Heart left ventricle (tissue), 16 donors: ENCODE measurements around the gene NPBWR2. TPM values are rescaled to one million over a fixed set of nuclear protein-coding genes. Genes with fewer than 3 reads are reported as not detected.

Experiments
- ATAC-seq, 4 donors: fragments of 200-7000 bp; cut with Tn5 transposase; one replicate each; pipeline ENCODE4 v1.9.1; 2020 to 2022; ENCODE audit warnings: moderate library complexity in 4 of 4, mild to moderate bottlenecking in 3 of 4, moderate number of reproducible peaks in 1 of 4
- DNase-seq, 5 donors: peaks; one replicate each; pipeline ENCODE4 v3.0.0-alpha.2; 2020
- H3K27ac ChIP-seq, 12 donors: fragments of 200-600 bp; sonication (generic) in 4 of 12; one replicate each; pipeline versions ENCODE4 v1.5.0 to v1.8.0; 2016 to 2022; ENCODE audit warnings: mild to moderate bottlenecking in 2 of 12
- H3K27me3 ChIP-seq, 9 donors: fragments of 200-600 bp; sonication (generic) in 2 of 9; one replicate each; pipeline versions ENCODE4 v1.5.1 to v1.8.0; 2016 to 2022; ENCODE audit warnings: mild to moderate bottlenecking in 3 of 9
- H3K36me3 ChIP-seq, 9 donors: fragments of 200-600 bp; sonication (generic) in 2 of 9; one replicate each; pipeline versions ENCODE4 v1.5.0 to v1.8.0; 2018 to 2022; ENCODE audit warnings: mild to moderate bottlenecking in 2 of 9
- H3K4me1 ChIP-seq, 12 donors: fragments of 200-600 bp; sonication (generic) in 4 of 12; one replicate each; pipeline versions ENCODE4 v1.5.0 to v1.8.0; 2016 to 2022; ENCODE audit warnings: mild to moderate bottlenecking in 3 of 12
- H3K4me3 ChIP-seq, 12 donors: fragments of 200-600 bp; sonication (generic) in 4 of 12; one replicate each; pipeline versions ENCODE4 v1.5.0 to v1.8.0; 2017 to 2022; ENCODE audit warnings: mild to moderate bottlenecking in 9 of 12, moderate library complexity in 4 of 12
- H3K9me3 ChIP-seq, 12 donors: fragments of 200-600 bp; sonication (generic) in 4 of 12; one replicate each; pipeline versions ENCODE4 v1.5.0 to v1.8.0; 2016 to 2022; ENCODE audit warnings: mild to moderate bottlenecking in 1 of 12
- CTCF ChIP-seq, 12 donors: fragments of 200-600 bp; sonication (generic) in 4 of 12; IDR thresholded peaks; one replicate each; pipeline versions ENCODE4 v1.5.0 to v1.8.0; 2018 to 2022; ENCODE audit warnings: antibody characterized with exemption in 12 of 12, mild to moderate bottlenecking in 5 of 12
- POLR2A ChIP-seq, 2 donors: fragments of 450-650 bp; IDR thresholded peaks; one replicate each; pipeline ENCODE4 v1.6.1; 2017; ENCODE audit warnings: antibody characterized with exemption in 2 of 2, mild to moderate bottlenecking in 2 of 2, moderate library complexity in 2 of 2
- WGBS, 4 donors: extraction: QIAGEN DNeasy Blood & Tissue Kit in 2 of 4; methylation state at CpG; one replicate each; pipeline versions ENCODE4 v1.1.5 to v1.1.7; 2013 to 2018; 5-methylcytosine and 5-hydroxymethylcytosine counted together
- intact Hi-C, 10 donors: fragments of 100-400 bp; cut with DNase I; formaldehyde crosslinking; loops; one replicate each; pipeline versions ENCODE4 v1.11.1 to v1.14.2; 2022
- polyA plus RNA-seq, 2 donors: library from polyadenylated mRNA; stranded (reverse); fragments of 200-250 nt; gene quantifications; one replicate each; pipeline ENCODE4 v1.2.3, GENCODE V29; 2013
- total RNA-seq, 9 donors: library from RNA; depleted of rRNA in 2 of 9; stranded (reverse); fragments of >200 nt in 2 of 9; fragmentation: NEBNext Ultra II Directional in 3 of 9; extraction: Animal tissue kit (Norgen Biotek cat#: 25700) in 3 of 9; gene quantifications; one replicate each; pipeline versions ENCODE4 v1.1.0 to v1.2.4, GENCODE V29; 2016 to 2023
- donor health status: ischemic (EF 13 %, LVEDD 7.1; RV severe dilation, severe dysfunction).
- donor health status: healthy with polysubstance abuse.
- donor health status: DM: no; HTN: yes; CAD: no.
- donor health status: DM: no; HTN: no; CAD: no.
- donor health status: ischemic (EF 25% LVEDD 6.9; RV normal size, moderate dysfunction).
- donor health status: ischemic (EF 25% LVEDD 5.7; RV mildly dilated, moderate dysfunction).
- donor health status: healthy.
- donor health status: DM: yes; HTN: yes; CAD: no.
- donor health status: ischemic (EF 35%, LVEDD 5.7; RV mildly dilated, moderate dysfunction).
- donor health status: nonischemic (EF 11% LVEDD 7.7; RV severe dilation, severe dysfunction).
- donor health status: DM: yes; HTN: yes; CAD: no.
- donor health status: PGD.
- donor health status: ischemic (EF 29% LVEDD 5.4; RV normal size, mild dysfunction).
- donor health status: nonischemic (EF 23%, LVEDD 6.1; RV moderate dilation, normal function).

The NPBWR2 gene
- total and polyA plus RNA-seq, 11 donors = not detected

DNA sequence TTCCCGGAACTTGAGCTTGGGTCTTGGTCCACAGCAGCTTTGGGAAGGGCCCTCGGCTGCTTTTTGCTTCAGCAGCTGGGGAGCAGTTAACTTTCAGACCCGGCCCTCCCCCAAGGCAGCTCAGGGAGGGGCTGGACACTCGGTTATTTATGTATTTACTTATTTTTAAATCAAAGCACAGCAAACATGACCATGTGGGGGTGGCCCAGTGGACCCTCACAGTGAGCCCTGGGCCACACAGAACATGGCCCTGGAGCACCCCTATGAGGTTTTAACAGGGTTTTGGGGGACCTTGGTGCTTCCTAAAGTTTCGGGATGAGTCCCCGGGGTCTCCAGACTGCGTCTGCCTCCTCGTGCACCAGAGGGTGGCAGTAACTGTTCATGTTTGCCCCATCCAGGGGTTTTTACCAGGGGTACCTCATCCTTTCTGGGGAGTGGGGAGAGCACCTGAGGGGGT, 26.6 kb upstream of the NPBWR2 start:
- Histone ChIP-seq H3K27me3 (peaks cover 0 to 20% (median 0%) of the 10 kb centered on the region in 9 donors), H3K9me3 (no peaks in the 10 kb centered on the region), H3K4me3 (no peak overlapping the region), H3K27ac (no peak overlapping the region), H3K36me3 (no peaks in the 10 kb centered on the region), H3K4me1 (no peaks in the 10 kb centered on the region)
- intact Hi-C loops = no loop called here
- TF ChIP-seq CTCF (IDR thresholded peaks at IDR 0.05) (peak in 3 of 12 donors; percentile 16 to 22 (median 19)), POLR2A (IDR thresholded peaks at IDR 0.05) (no peak)
- DNase-seq (peak in 2 of 5 donors; percentile 19 to 24), ATAC-seq (peak in 1 of 4 donors; percentile 31)
- 51 to 71% (median 53%) methylated on average over 8 of the region's 8 CpGs for WGBS, 4 donors

GRCh38 chr20:64131406-64131805, 24.0 kb upstream of the NPBWR2 start:
- intact Hi-C loops = no loop called here
- Histone ChIP-seq H3K27me3 (peaks cover 0 to 23% (median 0%) of the 10 kb centered on the region in 9 donors), H3K4me3 (no peak overlapping the region), H3K36me3 (no peaks in the 10 kb centered on the region), H3K9me3 (peaks cover 0 to 3% (median 0%) of the 10 kb centered on the region in 12 donors), H3K4me1 (no peaks in the 10 kb centered on the region), H3K27ac (no peak overlapping the region)
- peak in 3 of 5 donors; percentile 11 to 21 (median 13) for DNase-seq
- ATAC-seq = no peak
- no peak for TF ChIP-seq CTCF (IDR thresholded peaks at IDR 0.05)
- no peak for TF ChIP-seq POLR2A (IDR thresholded peaks at IDR 0.05)
- WGBS, 4 donors = 76 to 98% (median 83%) methylated on average over 4 of the region's 4 CpGs

GRCh38 chr20:64130876-64131275, 23.5 kb upstream of the NPBWR2 start:
- Histone ChIP-seq H3K27me3 (peaks cover 0 to 23% (median 0%) of the 10 kb centered on the region in 9 donors), H3K36me3 (no peaks in the 10 kb centered on the region), H3K4me1 (no peaks in the 10 kb centered on the region), H3K4me3 (no peak overlapping the region), H3K9me3 (peaks cover 0 to 3% (median 0%) of the 10 kb centered on the region in 12 donors), H3K27ac (no peak overlapping the region)
- no peak for TF ChIP-seq CTCF (IDR thresholded peaks at IDR 0.05)
- TF ChIP-seq POLR2A (IDR thresholded peaks at IDR 0.05) = no peak
- 78 to 89% (median 82%) methylated on average over 10 of the region's 10 CpGs for WGBS, 4 donors
- intact Hi-C loops = no loop called here
- peak in 3 of 5 donors; percentile 4 to 11 (median 5) for DNase-seq
- no peak for ATAC-seq

DNA sequence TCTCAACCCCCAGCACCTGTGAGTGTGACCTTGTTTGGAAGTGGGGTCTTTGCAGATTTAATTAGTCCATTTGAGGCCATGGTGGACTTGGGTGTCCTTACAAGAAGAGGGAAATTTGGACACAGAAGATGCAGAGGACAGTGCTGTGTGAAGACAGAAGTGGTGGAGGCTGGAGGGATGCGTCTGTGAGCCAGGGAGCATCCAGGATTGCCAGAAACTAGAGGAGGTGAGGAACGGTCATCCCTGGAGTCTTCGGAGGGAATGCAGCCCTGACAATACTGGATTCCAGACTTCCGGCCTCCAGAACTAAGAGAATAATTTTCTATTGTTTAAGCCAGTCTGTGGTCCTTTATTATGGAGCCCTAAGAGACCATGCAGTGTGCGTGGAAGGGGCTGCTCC, 22.9 kb upstream of the NPBWR2 start:
- intact Hi-C loops = no loop called here

More for the DNA sequence above, 22.9 kb upstream of the NPBWR2 start:
- 54 to 62% (median 56%) methylated on average over 5 of the region's 5 CpGs for WGBS, 4 donors
- no peak overlapping the region for H3K4me3 ChIP-seq
- no peaks in the 10 kb centered on the region for H3K4me1 ChIP-seq
- TF ChIP-seq CTCF (IDR thresholded peaks at IDR 0.05) = no peak
- H3K27ac ChIP-seq = no peak overlapping the region
- peaks cover 0 to 23% (median 0%) of the 10 kb centered on the region in 9 donors for H3K27me3 ChIP-seq
- peaks cover 0 to 3% (median 0%) of the 10 kb centered on the region in 12 donors for H3K9me3 ChIP-seq
- H3K36me3 ChIP-seq = no peaks in the 10 kb centered on the region
- DNase-seq = peak in 2 of 5 donors; percentile 3 to 4
- no peak for ATAC-seq
